NCI-H69 (cell line): ENCODE data around the gene TREML2.
"Not testable (repeated sequence)": the region's sequence is repeated elsewhere in the genome, so short reads cannot be mapped to it uniquely, and the experiment has no call there.

Source experiments
- DNase-seq: peaks from one replicate; lab custom pipeline; 2025; lab: John Stamatoyannopoulos, UW

Gene TREML2

GRCh38 chr6:41200901-41201763 lies at the start of gene TREML2:
TSS of gene TREML2 (minus strand) at chr6:41201149. CDS start at chr6:41201008, 141 bp downstream.
- DNase-seq: peak; percentile 48

GRCh38 chr6:41247882-41248705 lies 47.1 kb upstream of the TREML2 start:
- no peak for DNase-seq

- no peak for DNase-seq
Measured at GRCh38 chr6:41247288-41247865, 46.4 kb upstream of the TREML2 start.

GRCh38 chr6:41246529-41246928 lies 45.6 kb upstream of the TREML2 start:
- DNase-seq: not testable (repeated sequence)

GRCh38 chr6:41239467-41240159 lies 38.7 kb upstream of the TREML2 start:
- no peak for DNase-seq

GRCh38 chr6:41237128-41237527 lies 36.2 kb upstream of the TREML2 start:
- no peak for DNase-seq

GRCh38 chr6:41236276-41236675 lies 35.3 kb upstream of the TREML2 start:
- no peak for DNase-seq

GRCh38 chr6:41232667-41233066 lies 31.7 kb upstream of the TREML2 start:
- DNase-seq: peak; percentile 27

- no peak for DNase-seq
Measured at GRCh38 chr6:41231246-41231645, 30.3 kb upstream of the TREML2 start.

- no peak for DNase-seq
Measured at GRCh38 chr6:41229721-41230120, 28.8 kb upstream of the TREML2 start.

GRCh38 chr6:41228616-41229015 lies 27.7 kb upstream of the TREML2 start:
- no peak for DNase-seq

- no peak for DNase-seq
Measured at GRCh38 chr6:41228096-41228495, 27.1 kb upstream of the TREML2 start, which contains the start of gene TREML4. TSS of gene TREML4 (plus strand) at chr6:41228349. CDS start at chr6:41228428, 79 bp downstream.

GRCh38 chr6:41226752-41227151 lies 25.8 kb upstream of the TREML2 start:
- DNase-seq: peak; percentile 48

- DNase-seq: no peak
Measured at GRCh38 chr6:41224800-41225199, 23.9 kb upstream of the TREML2 start.

- no peak for DNase-seq
Measured at GRCh38 chr6:41222513-41222912, 21.6 kb upstream of the TREML2 start.

GRCh38 chr6:41222045-41222444 lies 21.1 kb upstream of the TREML2 start:
- no peak for DNase-seq

GRCh38 chr6:41216616-41217015 lies 15.7 kb upstream of the TREML2 start:
- no peak for DNase-seq

GRCh38 chr6:41215777-41216176 lies 14.8 kb upstream of the TREML2 start:
- no peak for DNase-seq

GRCh38 chr6:41214559-41215238 lies 13.8 kb upstream of the TREML2 start:
- no peak for DNase-seq

GRCh38 chr6:41209547-41210320 lies 8.8 kb upstream of the TREML2 start:
- DNase-seq: peak; percentile 12
